H1 (cell line): ENCODE measurements around the gene SOHLH2.

Experiments
- ASH2L ChIP-seq: fragments of 200-600, 300-600 bp; sonication (generic); IDR thresholded peaks from one replicate; pipeline ENCODE4 v1.7.1; 2017; ENCODE audit warnings: low read length
- MAX ChIP-seq: IDR thresholded peaks from 2 replicates; pipeline ENCODE4 v1.6.1; 2012; ENCODE audit warnings: inconsistent platforms

GRCh38 chr13:36132376-36132775 lies 82.0 kb downstream of the SOHLH2 start:
- no peak for TF ChIP-seq ASH2L
- TF ChIP-seq MAX: no peak
